Posterior cingulate gyrus (tissue), 11 donors: ENCODE data around the gene MRPS23.
A peak's percentile ranks its signal among the peaks of the same experiment; 100 is the strongest.
"Not testable (repeated sequence)": the region's sequence is repeated elsewhere in the genome, so short reads cannot be mapped to it uniquely, and the experiment has no call there.

Source experiments
- DNase-seq, 10 donors: peaks; one replicate each; pipeline versions ENCODE4 v3.0.0 to v3.0.0-alpha.2; 2020 to 2021; ENCODE audit warnings: mixed read lengths in 3 of 10
- intact Hi-C: fragments of 100-400 bp; cut with DNase I; formaldehyde crosslinking; loops from one replicate; pipeline ENCODE4 v1.15.1; 2023

MRPS23 gene

DNA sequence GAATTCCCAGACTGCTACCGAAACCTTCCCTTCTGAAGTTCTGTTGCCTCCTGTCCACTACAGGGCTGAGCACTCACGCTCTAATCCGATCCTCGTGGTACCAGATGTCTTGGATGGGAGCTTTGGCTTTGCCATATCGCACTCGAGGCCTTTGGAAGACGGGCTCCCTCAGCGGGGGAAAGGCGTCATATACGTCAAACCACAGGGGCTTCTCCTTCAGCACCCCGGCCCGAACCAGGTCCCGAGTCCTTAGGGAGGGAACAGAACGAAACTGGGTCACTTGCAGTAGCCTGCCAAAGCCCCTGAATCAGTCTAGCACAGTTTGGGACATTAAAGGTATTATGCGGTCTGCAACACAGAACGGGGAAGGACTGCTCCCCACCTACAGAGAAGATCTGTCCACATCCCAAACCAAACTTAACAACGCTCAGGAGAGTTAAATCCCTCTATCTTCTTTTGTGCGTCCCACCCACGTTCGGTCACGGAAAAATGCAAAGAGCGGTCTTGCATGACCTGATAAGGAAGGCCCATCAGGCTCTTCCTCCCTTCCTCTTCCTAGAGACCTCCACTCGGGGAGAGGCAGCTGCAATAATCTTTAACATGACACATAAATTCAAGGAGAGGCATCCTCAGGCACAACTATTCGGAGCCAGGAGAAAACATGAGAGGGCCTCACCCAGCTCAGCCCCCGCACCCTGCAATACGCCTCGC lies 526 bp downstream of the MRPS23 start:
- DNase-seq, result peak in 1 of 10 donors; percentile 62

DNA sequence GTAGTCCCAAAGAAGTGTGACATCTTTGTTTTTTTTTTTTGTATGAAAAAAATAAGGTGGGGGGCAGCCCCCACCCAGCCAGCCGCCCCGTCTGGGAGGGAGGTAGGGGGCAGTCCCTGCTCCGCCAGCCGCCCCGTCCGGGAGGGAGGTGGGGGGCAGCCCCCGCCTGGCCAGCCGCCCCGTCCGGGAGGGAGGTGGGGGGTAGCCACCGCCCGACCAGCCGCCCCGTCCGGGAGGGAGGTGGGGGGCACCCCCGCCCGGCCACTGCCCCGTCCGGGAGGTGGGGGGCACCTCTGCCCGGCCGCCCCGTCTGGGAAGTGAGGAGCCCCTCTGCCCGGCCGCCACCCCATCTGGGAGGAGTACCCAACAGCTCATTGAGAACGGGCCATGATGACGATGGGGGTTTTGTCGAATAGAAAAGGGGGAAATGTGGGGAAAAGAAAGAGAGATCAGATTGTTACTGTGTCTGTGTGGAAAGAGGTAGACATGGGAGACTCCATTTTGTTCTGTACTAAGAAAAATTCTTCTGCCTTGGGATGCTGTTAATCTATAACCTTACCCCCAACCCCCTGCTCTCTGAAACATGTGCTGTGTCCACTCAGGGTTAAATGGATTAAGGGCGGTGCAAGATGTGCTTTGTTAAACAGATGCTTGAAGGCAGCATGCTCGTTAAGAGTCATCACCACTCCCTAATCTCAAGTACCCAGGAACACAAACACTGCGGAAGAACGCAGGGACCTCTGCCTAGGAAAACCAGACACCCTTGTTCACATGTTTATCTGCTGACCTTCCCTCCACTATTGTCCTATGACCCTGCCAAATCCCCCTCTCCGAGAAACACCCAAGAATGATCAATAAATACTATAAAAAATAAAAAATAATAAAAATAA lies 3.5 kb downstream of the MRPS23 start:
- peak in 1 of 10 donors; percentile 29 for DNase-seq
- intact Hi-C loops, result not testable (repeated sequence)

More for the DNA sequence above, 526 bp downstream of the MRPS23 start:
- intact Hi-C loops, result no loop called here

DNA sequence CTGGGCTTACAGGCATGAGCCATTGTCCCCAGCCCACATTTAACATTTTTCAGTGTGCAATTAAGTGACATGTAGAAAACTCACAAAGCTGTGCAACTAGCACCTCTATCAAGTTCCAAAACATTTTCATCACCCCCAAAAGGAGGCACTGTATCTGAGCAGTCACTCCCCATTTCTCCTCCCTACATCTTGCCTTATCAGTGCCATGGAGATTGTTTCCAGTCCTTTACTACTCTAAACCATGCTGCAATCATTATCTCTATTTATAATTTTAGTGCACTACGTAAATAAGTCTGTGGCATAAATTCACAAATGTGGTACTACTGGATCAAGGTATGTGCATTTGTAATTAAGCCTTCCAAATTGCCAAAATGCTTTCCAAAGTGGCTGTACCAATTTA lies 7.6 kb downstream of the MRPS23 start:
- DNase-seq, result no peak
- intact Hi-C loops, result no loop called here

DNA sequence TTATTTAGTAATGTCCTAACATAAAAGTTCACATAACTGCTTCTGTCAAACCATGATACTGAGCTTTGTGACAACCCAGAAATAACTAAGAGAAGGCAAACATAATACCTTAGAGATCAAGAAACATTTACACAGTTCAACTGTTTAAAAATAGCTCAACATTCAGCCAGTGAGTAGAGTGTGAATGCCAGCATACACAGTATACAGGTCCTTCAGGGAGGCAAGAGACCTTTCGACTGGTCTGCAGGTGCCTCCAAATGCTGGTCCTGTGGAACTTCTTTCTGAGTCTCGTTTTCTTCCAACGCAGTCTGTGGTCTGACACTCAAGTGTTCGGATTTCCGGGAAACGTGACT lies 10.3 kb downstream of the MRPS23 start:
- intact Hi-C loops, result no loop called here

DNA sequence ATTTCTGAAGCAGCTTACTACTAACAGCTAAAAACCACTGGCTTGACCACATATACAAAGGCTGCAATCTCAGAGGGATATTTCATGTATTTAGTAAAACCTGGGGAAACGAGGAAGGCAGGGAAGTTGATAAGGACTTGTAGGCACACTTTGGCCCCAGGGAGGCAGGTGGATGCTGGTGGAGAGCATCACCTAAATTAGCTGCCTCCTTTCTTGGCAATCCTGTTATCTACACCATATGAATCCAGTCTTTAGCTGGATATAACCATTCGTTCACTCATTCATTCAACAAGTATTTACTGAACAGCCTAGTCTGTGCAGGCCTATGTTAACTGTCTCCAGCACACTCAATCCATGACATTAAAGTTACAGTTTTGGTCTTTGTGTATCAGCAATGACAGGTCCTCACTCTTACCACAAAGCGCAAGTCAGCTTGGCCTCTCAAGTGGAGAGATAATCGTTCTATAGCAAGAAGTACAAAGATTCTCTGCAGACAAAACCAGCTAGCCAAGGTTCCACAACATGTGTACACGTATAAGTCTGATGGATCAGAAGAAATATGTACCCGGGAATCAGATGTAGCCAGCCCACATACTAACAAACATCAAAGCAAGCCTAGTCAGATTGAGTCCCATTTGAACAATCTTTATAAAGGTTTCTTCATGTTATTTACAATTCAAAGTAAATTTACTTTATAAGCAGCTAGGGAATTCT lies 10.8 kb downstream of the MRPS23 start:
- intact Hi-C loops, result no loop called here
- no peak for DNase-seq

More for the DNA sequence above, 10.3 kb downstream of the MRPS23 start:
- DNase-seq, result no peak

DNA sequence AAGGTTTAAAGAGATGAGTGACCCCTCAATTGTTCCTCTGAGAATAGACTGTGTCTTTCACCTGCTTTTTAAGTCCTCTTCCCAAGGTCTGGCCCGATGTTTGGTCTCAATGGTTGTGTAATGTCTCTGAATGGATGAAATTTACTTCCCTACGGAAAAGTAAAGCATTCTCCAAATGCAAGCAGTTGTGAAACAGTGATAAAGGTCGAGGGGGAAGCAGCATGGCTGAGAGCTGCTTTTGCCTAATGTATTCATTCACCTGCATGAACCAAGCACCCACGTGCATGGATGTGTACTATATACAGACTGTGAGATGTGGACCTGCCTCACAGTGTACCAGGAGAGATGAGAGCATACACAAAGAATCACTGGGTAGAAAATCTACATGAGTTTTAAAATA lies 11.4 kb downstream of the MRPS23 start:
- DNase-seq, result no peak
- intact Hi-C loops, result no loop called here

DNA sequence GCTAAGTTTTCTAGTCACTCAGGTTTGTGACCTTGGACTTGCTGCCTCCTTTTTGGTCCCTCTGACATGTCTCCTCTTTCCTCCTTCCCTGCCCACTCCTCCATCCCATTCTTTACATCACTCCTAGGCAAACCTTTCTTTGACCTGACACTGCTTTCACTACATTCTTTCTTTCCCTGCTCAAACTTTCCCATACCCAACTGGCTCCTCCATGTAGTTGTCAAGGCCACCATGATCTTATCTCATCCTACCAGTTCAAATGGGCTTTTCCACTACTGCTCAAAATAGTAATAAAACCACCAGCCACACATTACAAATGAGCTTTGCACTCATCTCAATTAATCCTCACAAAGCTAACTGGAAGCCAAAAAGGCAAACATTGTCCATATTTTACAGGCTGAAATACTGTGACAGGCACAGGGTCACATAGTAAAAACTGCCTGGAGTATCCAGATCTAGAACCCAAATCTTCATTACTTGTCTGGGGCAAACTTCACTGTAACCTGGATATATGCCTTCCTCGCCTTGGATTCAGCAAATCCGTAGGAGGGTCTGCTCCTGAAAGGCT lies 14.4 kb downstream of the MRPS23 start:
- intact Hi-C loops, result no loop called here

DNA sequence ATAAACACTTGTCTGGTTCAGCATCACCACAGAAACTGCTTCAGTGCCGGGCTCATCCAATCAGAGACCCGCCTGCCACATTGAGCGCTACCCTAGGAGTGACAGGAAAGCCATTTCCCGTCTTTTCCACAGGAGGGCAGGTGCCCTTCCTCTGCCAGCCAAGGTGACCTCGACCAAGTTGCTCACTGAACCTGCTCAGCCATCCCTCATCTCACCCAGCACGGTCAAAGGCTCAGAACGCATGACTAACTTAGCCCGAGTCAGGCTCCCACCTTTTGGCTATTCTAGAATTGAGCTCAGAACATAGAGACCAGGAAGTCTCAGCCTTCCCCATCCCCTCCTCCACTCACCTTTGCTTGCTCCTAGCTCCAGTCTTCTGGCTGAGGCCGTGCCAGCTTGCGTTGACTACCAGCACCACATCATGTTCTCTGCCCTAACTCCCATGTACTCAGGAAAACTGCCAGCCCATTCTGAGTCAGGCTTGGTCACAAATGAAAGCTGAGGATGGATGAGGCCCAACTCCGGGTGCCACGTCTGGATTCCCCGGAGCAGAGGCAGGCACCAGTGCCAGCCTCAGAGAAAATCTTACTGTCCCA lies 15.6 kb downstream of the MRPS23 start:
- intact Hi-C loops, result loop anchor here (5.0 kb wide), 1 partner anchor 47 kb away; no protein-coding TSS in a partner anchor

More for the DNA sequence above, 14.4 kb downstream of the MRPS23 start:
- no peak for DNase-seq

DNA sequence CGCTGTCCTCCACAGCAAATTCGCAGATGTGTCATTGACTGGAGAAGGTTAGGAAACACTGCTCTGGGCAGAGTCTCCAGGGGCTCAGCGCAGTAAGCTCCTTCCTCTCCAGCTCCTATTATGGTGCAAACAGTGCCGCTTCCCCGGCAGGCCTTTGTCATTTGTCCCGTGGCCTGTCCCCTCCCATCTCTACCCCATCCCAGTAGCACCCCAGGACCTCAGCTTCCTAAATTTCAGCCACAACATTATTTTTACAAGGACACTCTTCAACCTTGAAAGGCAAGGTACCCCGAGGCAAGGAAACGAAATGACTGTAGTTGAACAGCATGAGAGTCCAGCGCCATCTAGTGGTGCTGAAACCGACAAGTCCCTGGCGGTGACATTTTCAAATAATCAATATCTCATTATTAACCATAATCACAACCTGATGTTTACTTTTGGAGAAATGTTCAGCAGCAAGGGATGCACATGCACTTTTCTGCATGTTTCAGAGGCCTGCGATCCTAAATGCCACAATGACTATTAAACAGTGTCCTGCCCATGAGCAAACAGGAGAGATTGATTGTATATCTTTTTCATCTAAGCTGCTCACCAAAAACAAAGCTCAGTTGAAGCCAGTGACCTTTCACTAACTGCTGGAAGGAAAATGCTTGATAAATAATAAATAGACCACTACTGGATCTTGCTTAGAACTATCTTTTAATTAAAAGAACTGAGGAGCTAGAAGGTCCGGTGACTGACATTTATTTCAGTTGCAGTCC lies 16.5 kb downstream of the MRPS23 start:
- DNase-seq, result peak in 7 of 10 donors; percentile 55 to 89 (median 69)
- intact Hi-C loops, result loop anchor here (2.0 to 5.0 kb wide), 2 partner anchors 46 to 703 kb away; no protein-coding TSS in a partner anchor

More for the DNA sequence above, 15.6 kb downstream of the MRPS23 start:
- DNase-seq, result peak in 9 of 10 donors; percentile 25 to 93 (median 65)

DNA sequence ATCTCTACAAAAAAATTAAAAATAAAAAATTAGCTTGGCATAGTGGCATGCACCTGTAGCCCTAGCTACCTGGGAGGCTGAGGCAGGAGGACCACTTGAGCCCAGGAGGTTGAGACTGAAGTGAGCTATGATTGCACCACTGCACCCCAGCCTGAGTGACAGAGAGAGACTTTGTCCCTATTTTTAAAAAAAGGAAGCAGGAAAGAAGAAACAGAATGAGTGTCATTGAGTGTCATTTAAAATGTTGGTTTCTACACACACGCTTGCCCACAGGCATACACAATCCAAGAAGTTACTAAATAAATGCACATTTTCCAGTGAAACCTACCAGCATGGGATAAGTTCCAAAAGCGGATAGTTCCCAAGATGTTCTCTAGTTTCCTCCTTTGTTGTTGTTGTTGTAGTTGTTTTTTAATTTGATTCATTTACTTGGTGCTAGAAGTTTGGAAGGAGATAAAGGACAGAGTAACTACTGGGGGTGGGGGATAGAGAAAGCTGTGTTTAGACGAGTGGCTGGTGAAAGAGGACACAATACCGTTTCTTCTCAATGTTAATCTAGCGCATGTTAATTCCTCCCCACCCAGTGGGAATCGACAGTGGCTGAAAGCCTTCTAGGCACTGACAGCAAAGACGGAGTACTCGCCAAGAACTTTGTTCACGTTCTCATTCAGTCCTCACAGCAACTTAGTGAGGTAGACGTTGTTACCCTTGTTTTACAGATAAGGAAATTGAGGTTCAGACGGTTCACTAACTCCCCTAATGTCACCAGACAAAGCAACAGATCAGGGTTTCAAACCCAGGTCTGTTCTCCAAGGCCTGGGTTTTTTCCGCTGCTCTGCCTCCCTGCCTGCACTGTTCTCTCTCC lies 17.3 kb downstream of the MRPS23 start:
- intact Hi-C loops, result loop anchor here (2.0 to 5.0 kb wide), 2 partner anchors 45 to 702 kb away; no protein-coding TSS in a partner anchor
- no peak for DNase-seq

DNA sequence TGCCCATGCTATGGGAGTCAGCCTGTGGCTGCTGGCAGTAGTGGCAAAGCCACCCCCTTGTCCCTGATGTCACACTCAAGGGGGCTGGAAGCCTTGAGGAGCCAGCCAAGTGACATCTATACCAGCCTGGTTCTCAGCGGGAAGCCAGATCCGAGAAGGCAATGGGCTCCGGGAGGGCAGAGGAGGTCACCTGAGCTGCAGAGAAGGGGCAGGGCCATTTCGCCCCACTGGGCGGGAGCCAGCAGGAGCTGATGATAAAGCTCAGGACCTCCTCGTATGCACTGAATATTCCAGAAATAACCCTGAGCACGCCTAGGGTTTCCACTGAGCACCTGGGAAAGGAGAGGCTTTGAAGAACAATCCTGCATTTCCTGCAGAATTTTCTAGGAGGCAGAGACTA lies 19.0 kb downstream of the MRPS23 start:
- intact Hi-C loops, result loop anchor here (5.0 kb wide), 1 partner anchor 44 kb away; no protein-coding TSS in a partner anchor
- no peak for DNase-seq

DNA sequence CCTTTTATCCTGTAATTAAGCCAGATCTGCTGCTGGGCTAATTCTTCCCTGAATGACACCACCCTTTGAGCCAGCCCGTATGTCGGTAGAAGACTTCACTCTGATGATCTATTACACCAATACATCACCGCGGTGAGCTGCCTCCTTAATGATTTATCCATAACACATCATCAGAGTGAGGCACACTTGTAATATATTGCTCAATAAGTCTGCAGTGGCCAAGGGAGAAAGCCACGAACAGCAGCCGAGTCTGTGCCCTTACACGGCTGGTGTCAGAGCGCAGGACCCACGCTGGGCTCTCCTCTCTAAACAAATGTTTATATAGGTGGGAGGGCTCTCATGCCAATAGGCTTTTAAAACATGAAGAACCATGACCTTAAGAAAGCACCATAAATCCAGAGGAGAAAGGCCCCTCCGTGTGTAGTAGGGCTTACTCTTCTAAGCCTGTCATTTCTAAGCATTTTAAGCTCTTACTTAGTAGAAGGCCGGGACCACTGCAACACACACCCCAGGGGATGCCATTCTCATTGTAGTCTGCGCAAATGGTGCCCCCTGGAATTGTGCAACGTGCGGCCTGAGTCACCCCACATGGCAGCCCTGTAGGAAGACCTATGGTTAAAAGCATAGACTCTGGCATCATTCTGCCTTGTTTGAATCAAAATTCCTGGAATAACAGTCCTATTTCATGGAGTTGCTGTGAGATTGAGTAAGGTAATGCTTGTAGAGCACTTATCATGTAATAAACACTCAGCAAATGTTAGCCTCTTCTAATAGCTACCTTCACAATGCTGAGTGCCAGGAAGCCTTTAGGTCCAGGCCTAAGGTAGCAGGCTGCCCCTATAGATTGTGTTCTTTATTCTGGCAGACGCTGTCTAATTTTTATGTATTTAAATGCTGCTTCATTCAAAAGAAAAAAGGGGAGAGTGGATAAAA lies 26.1 kb downstream of the MRPS23 start:
- no peak for DNase-seq
- intact Hi-C loops, result no loop called here

DNA sequence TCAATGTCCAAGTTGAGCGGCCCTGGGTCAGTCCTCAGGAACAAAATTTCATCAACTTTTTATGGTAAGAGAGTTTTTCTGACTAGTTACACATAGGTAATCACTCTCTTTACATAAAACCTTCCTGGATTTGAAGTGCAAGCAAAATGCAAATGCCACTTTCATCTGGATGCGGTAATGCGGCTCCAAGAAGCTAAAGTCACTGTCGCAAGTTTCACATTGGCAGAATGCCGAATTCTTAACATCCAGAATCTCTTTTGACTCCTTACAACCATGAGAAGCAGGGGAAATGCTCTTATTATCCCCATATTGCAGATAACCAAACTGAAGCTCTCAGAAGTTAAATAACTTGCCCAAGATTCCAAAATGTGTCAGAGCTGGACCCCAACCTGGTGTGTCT lies 30.0 kb downstream of the MRPS23 start:
- no peak for DNase-seq
- intact Hi-C loops, result no loop called here

DNA sequence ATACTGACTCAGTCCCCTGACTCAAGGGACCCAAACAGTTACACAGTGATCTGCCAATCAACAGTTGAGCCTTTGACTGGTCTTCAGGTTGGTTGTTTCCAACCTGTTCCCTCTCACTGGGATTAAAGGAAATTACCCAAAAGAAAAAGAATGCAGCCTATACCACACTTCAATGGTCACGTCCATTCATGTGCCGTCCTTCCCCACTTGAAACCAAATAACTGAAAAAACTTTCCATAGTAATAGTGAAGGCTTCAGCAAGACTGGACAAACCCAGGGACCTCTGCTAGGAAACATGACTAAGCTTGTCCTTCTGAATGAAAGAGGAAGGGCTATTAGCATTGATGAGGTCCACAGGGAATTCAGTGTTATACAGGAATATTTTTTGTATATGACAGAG lies 30.6 kb downstream of the MRPS23 start:
- no peak for DNase-seq
- intact Hi-C loops, result no loop called here

DNA sequence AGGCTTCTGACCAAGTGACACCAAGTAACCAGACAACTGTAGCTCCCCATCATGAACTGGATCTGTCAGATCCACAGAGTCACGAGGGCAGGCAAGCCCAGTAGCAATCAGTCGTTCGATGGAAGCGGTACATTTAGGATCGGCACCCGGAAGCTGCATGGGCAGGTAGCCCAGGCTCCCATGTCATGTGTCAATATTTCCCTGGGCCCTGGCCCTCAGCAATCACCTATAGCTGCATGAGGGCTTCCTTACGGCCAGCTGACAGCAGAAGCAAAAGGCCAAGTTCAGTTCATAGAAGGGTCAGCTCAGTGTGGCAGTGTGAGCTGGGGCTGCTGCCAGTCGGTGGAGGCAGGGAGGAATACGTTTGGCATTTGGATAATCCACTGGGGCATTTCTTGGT lies 31.8 kb downstream of the MRPS23 start:
- no peak for DNase-seq
- intact Hi-C loops, result no loop called here

DNA sequence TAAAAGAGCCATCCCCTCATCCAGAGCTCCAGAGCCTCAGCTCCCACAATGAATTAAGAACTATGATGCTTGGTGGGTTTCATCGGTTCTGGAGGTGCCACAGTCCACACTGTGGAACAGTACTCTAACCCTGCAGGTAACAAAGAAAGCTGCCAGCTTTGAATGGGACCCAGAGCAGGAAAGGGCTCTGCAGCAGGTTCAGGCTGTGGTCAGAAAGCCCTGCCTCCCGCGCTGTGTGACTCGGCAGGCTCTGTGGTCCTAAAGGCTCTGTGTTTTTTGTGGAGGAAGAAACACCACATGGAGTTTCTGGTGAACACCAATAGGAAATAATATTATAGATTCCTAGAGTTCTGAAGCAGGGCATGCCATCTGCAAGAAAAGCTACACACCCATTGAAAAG lies 32.5 kb downstream of the MRPS23 start:
- no peak for DNase-seq
- intact Hi-C loops, result no loop called here

DNA sequence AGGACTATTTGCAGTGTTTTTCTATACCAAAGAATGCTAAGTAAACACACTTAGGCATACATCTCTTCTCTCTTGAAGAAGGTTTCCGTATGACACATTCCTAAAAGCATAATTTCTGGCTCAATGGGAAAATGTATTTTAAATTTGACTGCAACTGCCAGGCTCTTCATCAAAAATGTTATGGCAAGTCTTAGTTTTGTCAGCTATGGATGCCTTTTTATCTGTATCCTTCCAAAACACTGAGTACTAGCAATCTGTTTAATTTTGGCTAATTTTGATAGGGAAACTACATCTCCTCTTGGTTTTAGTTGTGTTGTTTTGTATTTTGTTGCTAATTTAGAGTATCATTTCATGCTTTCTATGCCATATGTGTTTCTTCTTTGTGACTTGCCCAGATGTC lies 35.4 kb downstream of the MRPS23 start:
- no peak for DNase-seq
- intact Hi-C loops, result no loop called here
